Measurements from ENCODE around the gene TXLNG. TPM values are rescaled to one million over a fixed set of nuclear protein-coding genes. Genes with fewer than 3 reads are reported as not detected.

TXLNG gene
- total and polyA plus RNA-seq, 2 of the 13 experiments (the other 11 are each of a cell fraction or from before 2014, with no cell fraction given), result 13.1 to 15.5 TPM

- no peaks in the 10 kb centered on the region for H3K79me2 ChIP-seq (ENCODE audit: insufficient read depth, low read length)
- ChIA-PET POLR2A (no interaction called here), CTCF (ENCODE audit: low intra/inter-chr PET ratio, low total read pairs) (no interaction called here)
- no peak overlapping the region for H2AFZ ChIP-seq (ENCODE audit: low read length)
- no peaks in the 10 kb centered on the region for H3K36me3 ChIP-seq (replicated peaks in 1 of 2; ENCODE audit: control insufficient read depth in 1 of 2, insufficient read depth in 2 of 2, low read length in 2 of 2)
- H3K4me3 ChIP-seq (replicated peaks in 1 of 3; ENCODE audit: insufficient read depth in 1 of 3, low read depth in 2 of 3, low read length in 3 of 3), result no peak overlapping the region
- H4K20me1 ChIP-seq (ENCODE audit: insufficient read depth, low read length), result no peaks in the 10 kb centered on the region
- FAIRE-seq (no peak), ATAC-seq (no peak), DNase-seq (ENCODE audit: low spot score) (no peak)
- intact Hi-C loops (cut with micrococcal nuclease; ENCODE audit: unreplicated experiment) (no loop called here), in situ Hi-C loops (cut with HindIII; ENCODE audit: extremely low pct_ligation_motif_present, low pct_unique_long_range_greater_than_20kb) (no loop called here)
- H3K4me2 ChIP-seq (ENCODE audit: low read depth, low read length), result no peak overlapping the region
- H3K9me3 ChIP-seq (ENCODE audit: low read length), result no peaks in the 10 kb centered on the region
- WGBS (ENCODE audit: low lambda C conversion rate), result 86% methylated on average over 1 of the region's 1 CpG
- BruUV-seq (replicated peaks), result no TSS peak
- H3K27me3 ChIP-seq (ENCODE audit: control insufficient read depth in 1 of 2, insufficient read depth in 2 of 2, low read length in 2 of 2), result no peaks in the 10 kb centered on the region
- H3K9ac ChIP-seq (ENCODE audit: insufficient read depth, low read depth, low read length), result no peak overlapping the region
- H3K4me1 ChIP-seq (ENCODE audit: insufficient read depth, low read length), result no peaks in the 10 kb centered on the region
- H3K27ac ChIP-seq (ENCODE audit: extremely low read length, insufficient read depth, low read length), result no peak overlapping the region
- TF ChIP-seq JDP2 (CRISPR knock-in tag; IDR thresholded peaks at IDR 0.05; ENCODE audit: borderline replicate concordance) (no peak), CHCHD3 (CRISPR knock-in tag; IDR thresholded peaks at IDR 0.05) (no peak), TCF7L2 (IDR thresholded peaks at IDR 0.05; ENCODE audit: low read depth, low read length) (no peak), SMAD1 (CRISPR knock-in tag; IDR thresholded peaks at IDR 0.05; ENCODE audit: borderline replicate concordance, low read depth) (no peak), ZNF34 (CRISPR knock-in tag; IDR thresholded peaks at IDR 0.05; ENCODE audit: borderline replicate concordance) (no peak), HOXD1 (CRISPR knock-in tag; IDR thresholded peaks at IDR 0.05) (no peak), CREB1 (IDR thresholded peaks at IDR 0.05) (no peak), CREB1 (CRISPR knock-in tag; IDR thresholded peaks at IDR 0.05) (no peak), EZH2 (conservative IDR thresholded peaks at IDR 0.05; ENCODE audit: low read depth, low read length) (no peak), TEAD2 (CRISPR knock-in tag; IDR thresholded peaks at IDR 0.05) (no peak)
- TF ChIP-seq, protein P1, sequence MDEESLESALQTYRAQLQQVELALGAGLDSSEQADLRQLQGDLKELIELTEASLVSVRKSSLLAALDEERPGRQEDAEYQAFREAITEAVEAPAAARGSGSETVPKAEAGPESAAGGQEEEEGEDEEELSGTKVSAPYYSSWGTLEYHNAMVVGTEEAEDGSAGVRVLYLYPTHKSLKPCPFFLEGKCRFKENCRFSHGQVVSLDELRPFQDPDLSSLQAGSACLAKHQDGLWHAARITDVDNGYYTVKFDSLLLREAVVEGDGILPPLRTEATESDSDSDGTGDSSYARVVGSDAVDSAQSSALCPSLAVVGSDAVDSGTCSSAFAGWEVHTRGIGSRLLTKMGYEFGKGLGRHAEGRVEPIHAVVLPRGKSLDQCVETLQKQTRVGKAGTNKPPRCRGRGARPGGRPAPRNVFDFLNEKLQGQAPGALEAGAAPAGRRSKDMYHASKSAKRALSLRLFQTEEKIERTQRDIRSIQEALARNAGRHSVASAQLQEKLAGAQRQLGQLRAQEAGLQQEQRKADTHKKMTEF (CRISPR knock-in tag; IDR thresholded peaks at IDR 0.05), result no peak
- TF ChIP-seq, protein P2, sequence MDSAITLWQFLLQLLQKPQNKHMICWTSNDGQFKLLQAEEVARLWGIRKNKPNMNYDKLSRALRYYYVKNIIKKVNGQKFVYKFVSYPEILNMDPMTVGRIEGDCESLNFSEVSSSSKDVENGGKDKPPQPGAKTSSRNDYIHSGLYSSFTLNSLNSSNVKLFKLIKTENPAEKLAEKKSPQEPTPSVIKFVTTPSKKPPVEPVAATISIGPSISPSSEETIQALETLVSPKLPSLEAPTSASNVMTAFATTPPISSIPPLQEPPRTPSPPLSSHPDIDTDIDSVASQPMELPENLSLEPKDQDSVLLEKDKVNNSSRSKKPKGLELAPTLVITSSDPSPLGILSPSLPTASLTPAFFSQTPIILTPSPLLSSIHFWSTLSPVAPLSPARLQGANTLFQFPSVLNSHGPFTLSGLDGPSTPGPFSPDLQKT (CRISPR knock-in tag; IDR thresholded peaks at IDR 0.05; ENCODE audit: borderline replicate concordance), result no peak
Measured at GRCh38 chrX:16885628-16886027, 99.4 kb downstream of the TXLNG start.
